Heart right ventricle (tissue), 16 donors: ENCODE data around the gene JADE1. TPM values are rescaled to one million over a fixed set of nuclear protein-coding genes. Genes with fewer than 3 reads are reported as not detected.

ENCODE experiments used
- ATAC-seq, 8 donors: fragments of 200-7000 bp; cut with Tn5 transposase; one replicate each; pipeline ENCODE4 v1.9.1; 2020; ENCODE audit warnings: mild to moderate bottlenecking in 8 of 8, moderate library complexity in 8 of 8, moderate number of reproducible peaks in 1 of 8
- DNase-seq, 2 donors: peaks; one replicate each; pipeline ENCODE4 v3.0.0-alpha.2; 2020
- H3K27ac ChIP-seq, 10 donors: fragments of 200-600 bp; sonication (generic) in 2 of 10; one replicate each; pipeline versions ENCODE4 v1.5.0 to v1.8.0; 2020 to 2022; ENCODE audit warnings: mild to moderate bottlenecking in 3 of 10
- H3K27me3 ChIP-seq, 7 donors: fragments of 200-600 bp; one replicate each; pipeline ENCODE4 v1.8.0; 2021 to 2022; ENCODE audit warnings: mild to moderate bottlenecking in 2 of 7
- H3K36me3 ChIP-seq, 9 donors: fragments of 200-600 bp; sonication (generic) in 1 of 9; one replicate each; pipeline versions ENCODE4 v1.5.0 to v1.8.0; 2020 to 2022; ENCODE audit warnings: mild to moderate bottlenecking in 2 of 9
- H3K4me1 ChIP-seq, 9 donors: fragments of 200-600 bp; sonication (generic) in 1 of 9; one replicate each; pipeline versions ENCODE4 v1.5.0 to v1.8.0; 2020 to 2022; ENCODE audit warnings: mild to moderate bottlenecking in 4 of 9
- H3K4me3 ChIP-seq, 10 donors: fragments of 200-600 bp; sonication (generic) in 2 of 10; one replicate each; pipeline versions ENCODE4 v1.5.0 to v1.8.0; 2020 to 2022; ENCODE audit warnings: mild to moderate bottlenecking in 7 of 10, moderate library complexity in 2 of 10
- H3K9me3 ChIP-seq, 11 donors: fragments of 200-600 bp in 10 of 11; sonication (generic) in 2 of 11; one replicate each; pipeline versions ENCODE4 v1.5.0 to v1.8.0; 2013 to 2022; ENCODE audit warnings: mild to moderate bottlenecking in 2 of 11, control low read depth in 1 of 11, moderate library complexity in 1 of 11
- WGBS, 2 donors: extraction: QIAGEN DNeasy Blood & Tissue Kit; methylation state at CpG; one replicate each; pipeline ENCODE4 v1.1.7; 2013; ENCODE audit warnings: inconsistent platforms in 1 of 2; 5-methylcytosine and 5-hydroxymethylcytosine counted together
- intact Hi-C, 10 donors: fragments of 100-400 bp; cut with DNase I; formaldehyde crosslinking; loops; one replicate each; pipeline versions ENCODE4 v1.11.1 to v1.14.2; 2022
- polyA plus RNA-seq, 2 donors: library from polyadenylated mRNA; stranded (reverse); fragments of 200-250 nt; gene quantifications; one replicate each; pipeline ENCODE4 v1.2.3, GENCODE V29; 2013
- total RNA-seq, 10 donors: library from RNA; stranded (reverse); fragmentation: NEBNext Ultra II Directional in 3 of 10; extraction: Animal tissue kit (Norgen Biotek cat#: 25700) in 3 of 10; gene quantifications; one replicate each; pipeline versions ENCODE4 v1.2.1 to v1.2.4, GENCODE V29; 2021 to 2023
- TF ChIP-seq, protein P1 (sequence below), 9 donors: fragments of 200-600 bp; sonication (generic) in 2 of 9; IDR thresholded peaks; one replicate each; pipeline versions ENCODE4 v1.5.0 to v1.8.0; 2021 to 2022; ENCODE audit warnings: antibody characterized with exemption in 9 of 9, mild to moderate bottlenecking in 5 of 9, moderate library complexity in 1 of 9
- donor health status: Arrhythmogenic right ventricular cardiomyopathy.
- donor health status: ischemic (EF 13 %, LVEDD 7.1; RV severe dilation, severe dysfunction).
- donor health status: healthy with polysubstance abuse.
- donor health status: DM: no; HTN: yes; CAD: no.
- donor health status: DM: no; HTN: no; CAD: no.
- donor health status: ischemic (EF 25% LVEDD 6.9; RV normal size, moderate dysfunction).
- donor health status: ischemic (EF 25% LVEDD 5.7; RV mildly dilated, moderate dysfunction).
- donor health status: healthy.
- donor health status: DM: yes; HTN: yes; CAD: no.
- donor health status: Ischemic cardiomyopathy.
- donor health status: ischemic (EF 35%, LVEDD 5.7; RV mildly dilated, moderate dysfunction).
- donor health status: nonischemic (EF 11% LVEDD 7.7; RV severe dilation, severe dysfunction).
- donor health status: DM: yes; HTN: yes; CAD: no.
- donor health status: PGD.
- donor health status: ischemic (EF 29% LVEDD 5.4; RV normal size, mild dysfunction).
- donor health status: nonischemic (EF 23%, LVEDD 6.1; RV moderate dilation, normal function).

The JADE1 gene
- total and polyA plus RNA-seq, 12 donors: 12.1 to 32.3 (median 23.5) TPM

DNA sequence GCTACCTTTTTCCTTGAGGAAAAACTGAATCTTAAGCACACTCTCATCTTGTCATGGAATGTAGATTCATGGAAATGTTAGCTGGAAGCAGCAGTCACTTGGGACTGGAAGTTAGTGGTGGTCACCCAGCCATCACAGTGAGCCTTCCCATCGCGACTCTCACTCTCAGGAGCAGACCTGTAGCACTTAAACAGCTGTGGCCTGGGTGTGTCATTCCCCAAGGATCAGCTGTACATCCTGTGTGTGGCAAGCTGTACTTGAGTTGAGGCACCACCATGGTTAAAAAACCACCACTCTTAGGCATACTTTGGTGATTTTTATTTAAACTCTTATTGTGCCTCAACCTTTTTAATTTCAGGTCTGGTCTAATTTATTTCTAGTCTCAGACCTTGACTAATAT, 46.7 kb downstream of the JADE1 start:
- WGBS, 2 donors: 63 to 82% methylated on average over 2 of the region's 2 CpGs
- Histone ChIP-seq H3K27ac (no peak overlapping the region), H3K36me3 (peaks cover 0 to 93% (median 28%) of the 10 kb centered on the region in 9 donors), H3K4me1 (peaks cover 3 to 43% (median 29%) of the 10 kb centered on the region in 9 donors), H3K4me3 (no peak overlapping the region), H3K9me3 (no peaks in the 10 kb centered on the region), H3K27me3 (no peaks in the 10 kb centered on the region)
- TF ChIP-seq, protein P1, sequence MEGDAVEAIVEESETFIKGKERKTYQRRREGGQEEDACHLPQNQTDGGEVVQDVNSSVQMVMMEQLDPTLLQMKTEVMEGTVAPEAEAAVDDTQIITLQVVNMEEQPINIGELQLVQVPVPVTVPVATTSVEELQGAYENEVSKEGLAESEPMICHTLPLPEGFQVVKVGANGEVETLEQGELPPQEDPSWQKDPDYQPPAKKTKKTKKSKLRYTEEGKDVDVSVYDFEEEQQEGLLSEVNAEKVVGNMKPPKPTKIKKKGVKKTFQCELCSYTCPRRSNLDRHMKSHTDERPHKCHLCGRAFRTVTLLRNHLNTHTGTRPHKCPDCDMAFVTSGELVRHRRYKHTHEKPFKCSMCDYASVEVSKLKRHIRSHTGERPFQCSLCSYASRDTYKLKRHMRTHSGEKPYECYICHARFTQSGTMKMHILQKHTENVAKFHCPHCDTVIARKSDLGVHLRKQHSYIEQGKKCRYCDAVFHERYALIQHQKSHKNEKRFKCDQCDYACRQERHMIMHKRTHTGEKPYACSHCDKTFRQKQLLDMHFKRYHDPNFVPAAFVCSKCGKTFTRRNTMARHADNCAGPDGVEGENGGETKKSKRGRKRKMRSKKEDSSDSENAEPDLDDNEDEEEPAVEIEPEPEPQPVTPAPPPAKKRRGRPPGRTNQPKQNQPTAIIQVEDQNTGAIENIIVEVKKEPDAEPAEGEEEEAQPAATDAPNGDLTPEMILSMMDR (IDR thresholded peaks at IDR 0.05): no peak
- no peak for ATAC-seq
- no peak for DNase-seq
- intact Hi-C loops: loop anchor here in 1 of 10 donors (5.0 kb wide), 1 partner anchor 404 kb away; no protein-coding TSS in a partner anchor

DNA sequence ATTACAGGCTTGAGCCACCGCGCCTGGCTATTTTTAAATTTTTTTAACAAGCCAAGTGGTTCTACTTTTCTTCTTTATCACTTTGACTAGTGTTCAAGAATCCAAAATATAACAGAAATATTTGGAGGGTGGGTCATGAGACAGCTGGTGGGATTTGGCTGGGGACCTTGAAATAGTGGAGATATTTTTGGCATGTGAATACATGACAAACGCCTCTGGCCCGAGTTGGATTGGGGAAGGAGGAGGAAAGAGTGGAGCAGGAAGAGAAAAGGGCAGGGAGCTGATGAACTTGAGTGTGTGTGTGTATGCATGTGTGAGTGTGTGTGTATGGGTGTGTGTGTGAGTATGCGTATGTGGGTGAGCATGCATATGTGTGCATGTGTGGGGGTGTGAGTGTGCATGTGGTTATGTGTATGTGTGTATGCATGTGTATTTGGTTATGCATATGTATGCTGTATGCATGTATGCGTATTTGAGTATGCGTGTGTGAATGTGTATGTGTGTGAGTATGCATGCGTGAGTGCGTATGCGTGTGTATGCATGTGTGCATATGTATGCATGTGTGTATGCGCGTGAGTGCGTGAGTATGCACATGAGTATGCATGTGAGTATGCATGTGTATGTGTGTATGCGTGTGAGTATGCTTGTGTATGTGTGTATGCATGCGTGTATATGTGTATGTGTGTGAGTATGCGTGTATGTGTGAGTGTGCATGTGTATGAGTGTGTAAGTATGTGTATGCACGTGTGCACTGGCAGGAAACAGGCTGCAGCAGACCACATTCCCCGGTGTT, 49.6 kb downstream of the JADE1 start:
- H3K4me3 ChIP-seq: no peak overlapping the region
- TF ChIP-seq, protein P1 (IDR thresholded peaks at IDR 0.05): no peak
- ATAC-seq (peak; percentile 50 to 81 (median 72)), DNase-seq (peak in 1 of 2 donors; percentile 68)
- peaks cover 3 to 61% (median 46%) of the 10 kb centered on the region in 9 donors for H3K4me1 ChIP-seq
- peak overlapping the region in 6 of 10 donors; percentile 43 to 68 (median 60) for H3K27ac ChIP-seq
- 65 to 71% methylated on average over 18 of the region's 18 CpGs for WGBS, 2 donors
- intact Hi-C loops: loop anchor here in 1 of 10 donors (5.0 kb wide), 1 partner anchor 407 kb away; no protein-coding TSS in a partner anchor
- H3K36me3 ChIP-seq: peaks cover 0 to 86% (median 21%) of the 10 kb centered on the region in 9 donors
- H3K9me3 ChIP-seq: no peaks in the 10 kb centered on the region
- no peaks in the 10 kb centered on the region for H3K27me3 ChIP-seq

DNA sequence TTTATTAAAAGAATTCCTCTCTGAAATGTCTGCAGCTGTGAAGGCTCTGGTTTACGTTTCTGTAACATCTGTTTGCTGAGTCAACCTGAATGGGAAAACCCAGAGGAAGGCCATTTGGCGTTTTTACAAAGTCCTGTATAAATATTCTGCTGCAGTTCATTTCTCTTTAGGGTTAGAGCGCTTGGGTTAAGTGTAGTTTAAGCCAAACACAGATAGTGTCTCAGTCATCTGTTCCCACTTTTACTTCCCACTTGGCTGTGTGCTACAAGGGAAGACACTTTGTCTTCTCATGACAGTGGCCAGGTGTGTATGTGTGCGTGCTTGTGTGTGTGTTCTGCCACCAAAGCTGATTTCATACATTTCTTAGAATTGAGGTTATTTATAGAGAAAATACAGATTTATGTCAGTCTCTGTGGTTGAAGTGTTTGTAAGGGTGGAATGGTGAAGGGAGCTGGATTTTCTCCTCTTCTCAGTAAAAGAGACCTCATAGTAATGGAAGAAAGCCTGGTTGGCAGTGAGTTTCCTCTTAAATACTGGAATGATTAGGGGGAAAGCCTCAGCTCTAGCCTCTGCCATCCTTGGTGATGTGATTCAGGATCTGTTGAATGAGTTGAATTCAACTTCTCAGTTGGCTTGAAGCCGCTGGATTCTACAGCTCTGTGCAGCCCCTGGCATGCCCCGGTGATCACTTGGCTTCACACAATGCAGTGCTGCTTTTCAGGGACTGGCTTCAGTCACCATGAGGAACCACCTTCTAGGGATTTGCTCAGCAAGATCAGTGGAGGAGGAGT, 50.6 kb downstream of the JADE1 start:
- Histone ChIP-seq H3K27me3 (no peaks in the 10 kb centered on the region), H3K27ac (peak overlapping the region in 6 of 10 donors; percentile 37 to 63 (median 56)), H3K9me3 (no peaks in the 10 kb centered on the region), H3K4me1 (peaks cover 3 to 55% (median 46%) of the 10 kb centered on the region in 9 donors), H3K4me3 (no peak overlapping the region), H3K36me3 (peaks cover 0 to 86% (median 25%) of the 10 kb centered on the region in 9 donors)
- TF ChIP-seq, protein P1 (IDR thresholded peaks at IDR 0.05): no peak
- WGBS, 2 donors: 37 to 39% methylated on average over 6 of the region's 6 CpGs
- DNase-seq (no peak), ATAC-seq (peak in 5 of 8 donors; percentile 8 to 56 (median 34))
- intact Hi-C loops: loop anchor here (5.0 to 10.0 kb wide), 11 partner anchors 48 to 668 kb away; partner anchors contain the start of gene JADE1 (in 1 of the 10)
